Retinal pigment epithelial cell (primary cell): ENCODE measurements around the gene TMEM87B.
"Not testable (repeated sequence)": the region's sequence is repeated elsewhere in the genome, so short reads cannot be mapped to it uniquely, and the experiment has no call there.

ENCODE experiments used
- DNase-seq: peaks from one replicate; pipeline ENCODE4 v3.0.0-alpha.2; 2010; ENCODE audit warnings: low read depth
- H3K4me3 ChIP-seq: 2 replicates; pipeline ENCODE4 v1.5.1; 2011; ENCODE audit warnings: mild to moderate bottlenecking, low read length, control low read depth, moderate library complexity
- TF ChIP-seq, protein P1 (sequence below): conservative IDR thresholded peaks from 2 replicates; pipeline ENCODE4 v1.5.1; 2011; ENCODE audit warnings: low read depth, low read length, control low read depth, inconsistent platforms

Gene TMEM87B

DNA sequence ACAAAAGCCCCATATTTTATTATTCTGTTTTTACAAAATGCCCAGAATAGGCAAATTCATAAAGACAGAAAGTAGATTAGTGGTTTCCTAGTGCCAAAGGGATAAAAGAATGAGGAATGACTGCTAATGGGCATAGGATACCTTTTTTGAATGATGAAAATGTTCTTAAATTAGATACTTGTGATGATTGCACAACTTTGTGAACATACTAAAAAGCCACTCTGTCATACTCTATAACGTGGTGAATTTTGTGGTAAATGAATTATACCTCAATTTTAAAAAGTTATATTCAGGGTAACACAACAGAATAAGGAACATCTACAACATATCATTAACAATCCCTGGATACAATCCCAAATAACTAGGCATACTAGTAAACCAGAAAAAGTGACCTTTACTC, 74.0 kb downstream of the TMEM87B start:
- TF ChIP-seq, protein P1, sequence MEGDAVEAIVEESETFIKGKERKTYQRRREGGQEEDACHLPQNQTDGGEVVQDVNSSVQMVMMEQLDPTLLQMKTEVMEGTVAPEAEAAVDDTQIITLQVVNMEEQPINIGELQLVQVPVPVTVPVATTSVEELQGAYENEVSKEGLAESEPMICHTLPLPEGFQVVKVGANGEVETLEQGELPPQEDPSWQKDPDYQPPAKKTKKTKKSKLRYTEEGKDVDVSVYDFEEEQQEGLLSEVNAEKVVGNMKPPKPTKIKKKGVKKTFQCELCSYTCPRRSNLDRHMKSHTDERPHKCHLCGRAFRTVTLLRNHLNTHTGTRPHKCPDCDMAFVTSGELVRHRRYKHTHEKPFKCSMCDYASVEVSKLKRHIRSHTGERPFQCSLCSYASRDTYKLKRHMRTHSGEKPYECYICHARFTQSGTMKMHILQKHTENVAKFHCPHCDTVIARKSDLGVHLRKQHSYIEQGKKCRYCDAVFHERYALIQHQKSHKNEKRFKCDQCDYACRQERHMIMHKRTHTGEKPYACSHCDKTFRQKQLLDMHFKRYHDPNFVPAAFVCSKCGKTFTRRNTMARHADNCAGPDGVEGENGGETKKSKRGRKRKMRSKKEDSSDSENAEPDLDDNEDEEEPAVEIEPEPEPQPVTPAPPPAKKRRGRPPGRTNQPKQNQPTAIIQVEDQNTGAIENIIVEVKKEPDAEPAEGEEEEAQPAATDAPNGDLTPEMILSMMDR, result no peak
- DNase-seq, result no peak

DNA sequence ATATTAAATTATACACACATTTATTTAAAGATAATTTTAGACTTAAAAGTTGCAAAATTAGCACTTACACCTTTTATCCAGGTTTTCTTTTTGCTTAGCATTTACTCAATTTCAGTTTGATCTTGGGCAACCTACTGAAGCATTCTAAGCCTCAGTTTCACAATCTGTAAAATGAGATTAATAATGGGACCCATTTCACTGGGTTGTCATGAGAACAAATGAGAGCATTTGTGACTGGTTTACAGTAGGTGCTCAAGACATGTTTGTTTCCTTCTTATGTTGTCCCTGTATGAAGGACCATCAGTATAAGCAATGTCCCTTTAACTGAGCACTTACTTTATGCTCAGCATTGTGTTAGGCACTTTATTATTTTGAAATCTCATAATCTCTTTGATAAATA, 78.3 kb downstream of the TMEM87B start:
- no peak overlapping the region for H3K4me3 ChIP-seq
- DNase-seq, result no peak
- TF ChIP-seq, protein P1, result no peak

More for the DNA sequence above, 74.0 kb downstream of the TMEM87B start:
- no peak overlapping the region for H3K4me3 ChIP-seq

DNA sequence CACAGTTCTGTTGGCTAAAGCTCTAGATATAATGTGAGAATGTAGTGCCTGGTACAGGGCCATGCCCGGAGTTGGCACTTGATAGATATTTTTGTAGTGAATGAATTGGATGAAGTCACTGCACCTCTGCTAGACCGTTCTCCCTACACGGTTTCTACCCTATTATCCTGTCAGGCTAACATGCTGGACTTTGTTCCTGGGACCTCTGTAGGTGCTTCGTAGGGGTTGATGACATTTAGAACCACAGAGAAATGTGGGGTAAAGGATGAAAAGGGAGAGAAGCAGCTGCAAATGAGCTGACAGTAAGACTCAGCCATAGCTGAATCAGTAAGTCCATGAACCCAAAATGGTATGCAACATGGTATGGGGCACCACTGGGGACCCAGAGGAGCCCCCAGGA, 79.1 kb downstream of the TMEM87B start:
- DNase-seq, result no peak
- TF ChIP-seq, protein P1, result no peak
- H3K4me3 ChIP-seq, result no peak overlapping the region

DNA sequence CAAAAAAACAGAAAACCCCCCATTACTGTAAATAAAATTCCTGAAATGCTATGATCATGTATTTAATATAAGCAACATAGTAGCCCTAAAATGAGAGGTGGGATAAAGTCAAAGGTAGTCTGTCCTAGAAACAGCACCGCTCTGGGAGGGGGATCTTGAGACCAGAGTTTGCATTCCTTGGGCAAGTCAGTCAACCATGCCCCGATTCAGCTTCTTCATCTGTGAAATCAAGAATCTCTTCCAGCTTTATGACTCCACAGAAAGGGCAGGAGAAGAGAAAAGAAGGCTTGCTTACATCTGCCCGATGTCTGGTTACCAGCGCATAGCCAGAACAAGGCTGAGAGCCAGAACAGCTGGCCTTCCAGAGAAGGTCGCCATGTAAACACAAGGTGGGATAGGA, 81.0 kb downstream of the TMEM87B start:
- no peak overlapping the region for H3K4me3 ChIP-seq
- DNase-seq, result no peak
- TF ChIP-seq, protein P1, result no peak

DNA sequence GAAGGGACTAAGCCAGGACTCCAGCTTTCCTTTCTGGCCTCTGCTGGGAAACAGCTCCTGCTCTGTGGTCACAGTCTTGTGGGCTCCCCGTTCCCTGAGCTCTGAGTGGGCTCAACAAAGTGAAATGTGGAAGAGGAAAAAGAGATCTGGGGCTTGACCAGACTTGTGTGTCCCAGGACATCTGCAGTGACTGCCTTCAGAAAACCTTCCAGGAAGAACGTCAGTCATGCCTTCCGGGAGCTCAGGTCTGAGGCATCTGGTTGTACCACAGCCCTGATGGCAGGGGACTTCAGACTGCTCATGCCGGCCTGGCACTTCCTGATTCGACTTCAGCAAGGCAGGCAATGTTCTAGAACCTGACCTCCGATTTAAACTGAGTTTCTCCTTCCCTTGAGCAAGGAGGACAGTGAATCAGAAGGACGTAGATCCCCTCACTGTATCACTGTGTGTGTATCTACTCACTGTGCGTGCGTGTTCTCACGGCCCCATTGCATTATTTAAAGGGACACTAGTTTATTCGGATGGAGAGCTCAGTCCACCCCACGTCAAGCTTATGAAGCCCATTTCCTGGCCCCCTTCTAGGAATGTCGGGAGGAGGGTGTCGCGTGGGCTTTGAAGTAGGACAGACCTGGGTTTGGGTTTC, 82.6 kb downstream of the TMEM87B start:
- TF ChIP-seq, protein P1, result no peak
- no peak for DNase-seq
- peak overlapping the region; percentile 43 for H3K4me3 ChIP-seq

DNA sequence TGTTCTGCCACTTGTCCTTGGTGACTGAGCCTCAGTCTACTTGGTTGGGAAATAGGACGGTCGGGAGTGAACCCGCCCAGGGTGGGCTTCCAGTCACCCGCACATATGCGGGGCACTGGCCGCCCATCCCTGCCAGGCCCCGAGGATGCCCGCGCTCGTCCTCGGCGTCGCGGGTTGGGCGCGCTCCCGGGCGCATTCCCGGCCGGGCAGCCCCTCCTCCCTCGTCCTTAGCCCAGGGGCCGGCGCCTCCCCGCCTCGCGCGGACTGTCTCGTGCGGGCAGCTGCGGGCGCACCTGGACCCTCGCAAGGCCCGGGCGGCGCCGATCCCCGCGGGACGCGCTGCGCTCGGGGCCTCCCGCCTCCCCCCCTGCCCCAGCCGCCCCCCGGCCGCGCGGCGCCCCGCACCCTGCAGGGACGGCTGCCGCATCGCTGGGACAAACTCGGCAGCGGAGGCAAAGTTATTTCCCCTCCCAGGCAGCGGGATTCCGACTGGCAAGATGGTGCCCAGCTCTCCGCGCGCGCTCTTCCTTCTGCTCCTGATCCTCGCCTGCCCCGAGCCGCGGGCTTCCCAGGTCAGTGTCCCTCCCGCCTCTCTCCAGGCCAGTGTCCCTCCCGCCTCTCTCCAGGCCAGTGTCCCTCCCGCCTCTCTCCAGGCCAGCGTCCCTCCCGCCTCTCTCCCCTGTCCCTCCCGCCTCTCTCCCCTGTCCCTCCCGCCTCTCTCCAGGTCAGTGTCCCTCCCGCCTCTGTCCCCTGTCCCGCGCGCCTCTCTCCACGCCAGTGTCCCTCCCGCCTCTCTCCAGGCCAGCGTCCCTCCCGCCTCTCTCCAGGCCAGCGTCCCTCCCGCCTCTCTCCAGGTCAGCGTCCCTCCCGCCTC, 83.3 kb downstream of the TMEM87B start, which contains the start of gene FBLN7:
Gene FBLN7 (plus strand): TSS at position 227 of the 874 bp plus-strand sequence. CDS start 271 bp downstream, at position 498.
- peak within 1 kb of the TSS; percentile 44 for H3K4me3 ChIP-seq
- no peak for DNase-seq
- TF ChIP-seq, protein P1, result no peak

DNA sequence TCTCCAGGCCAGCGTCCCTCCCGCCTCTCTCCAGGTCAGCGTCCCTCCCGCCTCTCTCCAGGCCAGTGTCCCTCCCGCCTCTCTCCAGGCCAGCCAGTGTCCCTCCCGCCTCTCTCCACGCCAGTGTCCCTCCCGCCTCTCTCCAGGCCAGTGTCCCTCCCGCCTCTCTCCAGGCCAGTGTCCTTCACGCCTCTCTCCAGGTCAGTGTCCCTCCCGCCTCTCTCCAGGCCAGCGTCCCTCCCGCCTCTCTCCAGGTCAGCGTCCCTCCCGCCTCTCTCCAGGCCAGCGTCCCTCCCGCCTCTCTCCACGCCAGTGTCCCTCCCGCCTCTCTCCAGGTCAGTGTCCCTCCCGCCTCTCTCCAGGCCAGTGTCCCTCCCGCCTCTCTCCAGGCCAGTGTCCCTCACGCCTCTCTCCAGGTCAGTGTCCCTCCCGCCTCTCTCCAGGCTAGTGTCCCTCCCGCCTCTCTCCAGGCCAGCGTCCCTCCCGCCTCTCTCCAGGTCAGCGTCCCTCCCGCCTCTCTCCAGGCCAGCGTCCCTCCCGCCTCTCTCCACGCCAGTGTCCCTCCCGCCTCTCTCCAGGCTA, 84.1 kb downstream of the TMEM87B start:
- H3K4me3 ChIP-seq, result peak overlapping the region; percentile 15

DNA sequence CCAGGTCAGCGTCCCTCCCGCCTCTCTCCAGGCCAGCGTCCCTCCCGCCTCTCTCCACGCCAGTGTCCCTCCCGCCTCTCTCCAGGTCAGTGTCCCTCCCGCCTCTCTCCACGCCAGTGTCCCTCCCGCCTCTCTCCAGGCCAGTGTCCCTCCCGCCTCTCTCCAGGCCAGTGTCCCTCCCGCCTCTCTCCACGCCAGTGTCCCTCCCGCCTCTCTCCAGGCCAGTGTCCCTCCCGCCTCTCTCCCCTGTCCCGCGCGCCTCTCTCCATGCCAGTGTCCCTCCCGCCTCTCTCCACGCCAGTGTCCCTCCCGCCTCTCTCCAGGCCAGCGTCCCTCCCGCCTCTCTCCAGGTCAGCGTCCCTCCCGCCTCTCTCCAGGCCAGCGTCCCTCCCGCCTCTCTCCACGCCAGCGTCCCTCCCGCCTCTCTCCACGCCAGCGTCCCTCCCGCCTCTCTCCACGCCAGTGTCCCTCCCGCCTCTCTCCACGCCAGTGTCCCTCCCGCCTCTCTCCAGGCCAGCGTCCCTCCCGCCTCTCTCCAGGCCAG, 84.7 kb downstream of the TMEM87B start:
- not testable (repeated sequence) for H3K4me3 ChIP-seq, DNase-seq

More for the DNA sequence above, 84.1 kb downstream of the TMEM87B start:
- not testable (repeated sequence) for DNase-seq
